Neural cell (in vitro differentiated cells): Measurements from ENCODE around the gene BEX2.

Experiments used
- CTCF ChIP-seq: fragments of 450-650 bp; IDR thresholded peaks from 2 replicates; pipeline ENCODE4 v1.5.1; 2014; ENCODE audit warnings: antibody characterized with exemption, mild to moderate bottlenecking, moderate library complexity; ENCODE audit not compliant: poor library complexity, severe bottlenecking
- POLR2AphosphoS5 ChIP-seq: IDR thresholded peaks from 2 replicates; pipeline ENCODE4 v1.6.1; 2012

GRCh38 chrX:103304705-103305104 lies 6.1 kb downstream of the BEX2 start:
- TF ChIP-seq CTCF (no peak), POLR2AphosphoS5 (no peak)
